Measurements from ENCODE around the gene ITGB2.

- no peak for TF ChIP-seq POLR2A (IDR thresholded peaks at IDR 0.05)
- no peak for TF ChIP-seq CTCF (IDR thresholded peaks at IDR 0.05)
Measured at GRCh38 chr21:44888581-44889550, 31.8 kb downstream of the ITGB2 start.
